ENCODE data around the gene RAB28.

Gene RAB28

GRCh38 chr4:13484122-13484748 is at the start of gene RAB28:
RAB28 (minus strand) TSS chr4:13484340.
- DNase-seq: peak; percentile 83

DNA sequence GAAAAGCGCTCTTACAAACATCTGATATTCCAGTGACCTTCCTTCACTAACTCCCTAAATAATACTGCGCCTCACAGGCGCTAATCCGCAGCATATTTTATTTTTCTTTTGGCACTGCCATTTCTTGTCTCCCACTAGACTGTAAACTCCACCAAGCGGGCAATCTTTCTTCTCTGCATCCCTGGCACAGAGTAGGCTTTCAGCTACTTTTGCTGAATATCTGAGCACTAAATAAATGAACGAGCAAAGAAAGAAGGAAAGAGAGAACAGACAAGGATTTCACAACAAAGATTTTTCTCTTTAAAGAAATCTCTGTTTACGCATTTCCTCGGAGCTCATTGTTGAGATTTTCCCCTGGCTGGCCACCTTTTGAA is 47.5 kb upstream of the RAB28 start:
- DNase-seq: no peak

- DNase-seq: no peak
Observed at GRCh38 chr4:13530823-13531624, 46.9 kb upstream of the RAB28 start.

DNA sequence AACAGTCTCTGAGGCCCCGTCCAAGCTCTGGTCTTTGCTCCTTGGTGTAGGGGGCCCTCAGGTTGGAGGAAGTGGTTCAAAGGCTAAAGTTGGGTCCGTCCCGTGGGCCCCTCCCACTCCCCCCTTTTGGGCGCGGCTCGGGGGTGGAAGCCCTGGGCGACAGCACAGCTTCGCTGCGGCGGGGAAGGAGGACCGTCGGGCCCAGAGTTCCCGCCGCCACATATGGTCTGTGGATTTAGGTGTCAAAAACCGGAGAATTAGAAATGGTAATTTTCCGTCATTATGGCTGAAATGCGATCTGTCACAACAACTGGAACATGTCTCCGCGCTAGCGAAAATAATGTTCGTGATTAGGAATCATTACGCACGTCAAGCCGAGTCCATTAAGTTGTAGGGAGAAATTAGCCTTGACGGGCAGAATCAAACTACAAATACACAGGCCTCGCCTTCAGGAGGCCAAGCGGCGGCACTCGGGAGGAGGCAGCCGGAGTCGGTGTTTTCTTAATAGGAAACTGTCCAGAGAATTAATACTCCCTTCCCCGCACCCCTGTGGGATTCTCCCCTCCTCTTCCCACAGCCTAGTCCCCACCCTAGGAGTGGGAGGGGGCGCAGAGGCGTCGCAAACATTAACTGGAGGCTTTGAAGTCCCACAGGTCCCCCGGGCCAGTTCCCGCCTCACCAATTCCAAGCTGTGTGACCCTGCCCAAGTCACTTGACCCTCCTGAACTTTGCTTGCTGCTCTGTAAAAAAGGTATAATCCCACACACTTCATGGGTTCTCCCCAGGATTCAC is 45.2 kb upstream of the RAB28 start:
- DNase-seq: no peak

- no peak for DNase-seq
Observed at GRCh38 chr4:13528821-13529127, 44.6 kb upstream of the RAB28 start.

DNA sequence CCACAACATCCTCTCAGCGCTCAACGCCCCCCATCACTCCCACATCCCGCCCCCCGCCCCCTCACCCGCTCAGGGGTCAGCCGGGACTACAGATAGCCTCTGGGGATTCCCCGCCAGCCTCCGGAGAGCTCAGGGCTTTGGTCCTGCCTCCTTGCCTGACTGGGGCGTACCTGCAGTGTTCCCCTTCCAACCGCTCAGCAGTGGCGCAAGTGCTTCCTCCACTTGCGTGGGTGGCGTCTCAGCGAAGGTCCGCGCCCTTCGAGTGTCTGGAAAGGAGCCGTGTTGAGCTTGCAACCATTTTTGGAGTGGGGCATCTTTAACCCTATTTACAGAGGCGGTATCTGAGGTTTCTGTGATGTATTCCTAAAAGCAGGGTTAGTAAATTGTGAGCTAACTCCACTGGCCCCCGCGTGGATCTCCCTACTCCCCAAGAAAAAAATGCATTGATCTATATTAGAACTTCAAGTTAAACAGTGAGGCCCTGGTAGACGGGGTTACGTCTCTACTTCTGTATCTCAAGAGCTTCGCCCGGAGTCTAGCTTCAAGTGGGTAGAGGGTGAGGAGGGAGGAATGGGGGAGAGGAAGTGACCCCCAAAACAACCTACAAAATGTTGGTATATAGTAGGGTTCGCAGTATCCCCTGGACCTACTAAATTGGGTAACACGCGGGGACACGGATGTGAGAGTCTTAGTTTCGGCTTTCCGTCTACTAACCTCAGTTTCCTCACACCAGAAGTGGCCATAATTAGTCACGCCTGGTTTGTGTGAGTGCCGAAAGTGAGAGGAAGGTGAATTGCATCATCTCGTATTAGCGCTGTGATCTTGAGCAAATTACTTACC is 44.1 kb upstream of the RAB28 start:
- no peak for DNase-seq

GRCh38 chr4:13527192-13527980 is 43.2 kb upstream of the RAB28 start:
- DNase-seq: no peak

- DNase-seq: no peak
Observed at GRCh38 chr4:13526658-13527057, 42.5 kb upstream of the RAB28 start.

DNA sequence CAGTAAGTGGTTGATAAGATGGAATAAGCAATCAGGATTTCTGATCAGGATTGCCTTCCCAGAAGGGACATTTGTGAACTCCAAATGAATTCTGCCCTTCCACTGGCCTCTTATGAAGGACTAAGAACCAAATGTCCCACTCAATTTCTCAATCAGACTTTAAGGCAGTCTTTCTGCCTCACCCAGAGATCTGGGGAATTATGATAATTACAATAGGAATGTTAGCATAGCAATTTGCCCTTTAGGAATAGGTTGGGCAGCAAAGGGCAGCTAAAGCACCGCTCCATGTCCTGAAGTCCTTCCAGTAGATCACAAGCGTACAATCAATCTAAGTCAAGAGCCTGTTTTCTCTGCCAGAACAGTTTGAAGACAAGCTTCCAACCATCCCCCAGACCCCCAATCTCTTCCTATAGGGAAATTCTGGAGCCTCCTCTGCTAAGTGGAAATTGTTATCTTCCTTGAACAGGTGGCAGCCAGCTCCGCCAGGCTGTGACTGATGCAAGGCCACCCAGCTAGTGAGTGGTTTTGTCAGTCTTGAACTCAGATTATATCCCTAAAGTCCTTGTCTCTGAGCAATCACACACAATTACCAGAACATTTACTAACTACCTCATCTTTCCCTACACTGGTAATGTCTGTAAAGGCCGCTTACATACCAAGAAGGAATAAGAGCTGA is 41.6 kb upstream of the RAB28 start:
- DNase-seq: no peak

DNA sequence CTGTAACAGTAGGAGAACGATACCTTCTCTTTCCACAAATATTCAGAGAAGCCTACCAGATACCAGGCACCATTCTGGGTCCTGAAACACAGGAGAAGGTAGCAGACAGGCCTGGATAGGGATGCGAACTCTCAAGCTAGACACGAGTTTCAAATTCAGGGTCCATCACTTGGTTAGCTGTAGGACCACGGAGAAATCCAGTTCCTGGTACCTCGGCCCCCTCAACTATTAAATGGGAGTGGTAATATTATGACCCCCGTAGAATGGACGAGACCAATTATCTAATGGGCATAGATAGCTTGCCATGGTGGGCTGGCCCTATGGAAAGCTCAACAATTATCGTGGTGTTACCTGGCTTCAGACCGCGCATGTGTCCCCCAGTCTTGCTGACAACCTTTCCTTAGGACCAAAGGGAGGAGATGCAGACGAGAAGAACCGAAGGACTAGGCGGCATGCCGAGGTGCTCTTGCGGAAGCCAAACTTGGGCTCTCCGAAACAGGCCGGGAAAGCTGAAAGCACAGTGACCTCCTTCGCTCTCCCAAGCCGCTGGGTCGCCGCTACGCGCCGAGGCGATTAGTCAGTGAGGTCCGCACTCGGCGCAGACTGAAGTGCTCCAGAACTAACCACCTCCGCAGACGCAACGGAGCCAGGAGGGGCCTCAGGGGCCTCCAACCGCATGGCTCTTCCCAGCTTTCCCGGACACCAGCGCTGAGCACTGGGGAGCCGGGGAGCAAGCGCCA is 40.5 kb upstream of the RAB28 start:
- DNase-seq: no peak

DNA sequence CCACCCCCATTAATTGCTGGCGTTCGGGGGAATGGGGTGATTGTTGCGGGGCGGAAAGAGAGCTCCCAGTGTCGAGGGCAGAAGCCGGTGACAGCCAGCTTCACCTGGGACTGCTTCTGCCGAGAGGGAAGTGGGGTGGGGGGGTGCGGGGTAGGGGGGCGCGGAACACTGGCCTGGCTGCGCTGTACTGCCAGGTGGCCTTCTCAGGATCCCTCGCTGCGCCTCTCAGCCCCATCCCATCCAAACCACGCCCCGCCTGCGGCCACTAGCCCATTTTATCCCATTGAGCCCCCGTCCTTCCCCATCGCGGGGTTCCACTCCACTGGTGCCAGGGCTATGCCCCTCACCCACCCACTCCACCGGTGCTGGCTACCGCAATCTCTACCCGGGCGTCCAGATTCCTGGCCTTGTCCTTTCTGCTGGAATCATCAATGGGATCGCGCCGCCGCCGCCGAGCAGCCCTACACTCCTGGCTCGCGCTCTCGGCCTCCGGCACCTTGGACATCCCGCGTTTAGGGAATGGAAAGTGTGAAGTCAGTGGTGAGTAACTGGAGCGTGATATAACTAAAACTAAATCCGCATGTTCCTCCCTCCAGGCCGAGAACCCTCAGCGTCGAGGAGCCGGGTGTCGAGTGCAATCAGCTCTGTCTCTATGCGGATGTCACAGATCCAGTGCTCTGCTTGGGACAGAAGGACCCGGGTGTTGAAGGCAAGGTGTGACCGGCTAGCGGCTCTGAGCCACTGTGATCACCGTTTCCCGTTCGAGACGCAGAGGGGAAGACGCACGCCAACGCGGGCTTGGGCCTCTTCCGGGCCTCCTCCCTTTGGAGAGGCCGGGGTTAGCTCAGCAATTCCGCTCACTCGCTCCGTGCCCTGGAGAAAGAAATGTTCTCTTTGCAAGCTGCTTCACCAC is 39.7 kb upstream of the RAB28 start:
- DNase-seq: no peak

DNA sequence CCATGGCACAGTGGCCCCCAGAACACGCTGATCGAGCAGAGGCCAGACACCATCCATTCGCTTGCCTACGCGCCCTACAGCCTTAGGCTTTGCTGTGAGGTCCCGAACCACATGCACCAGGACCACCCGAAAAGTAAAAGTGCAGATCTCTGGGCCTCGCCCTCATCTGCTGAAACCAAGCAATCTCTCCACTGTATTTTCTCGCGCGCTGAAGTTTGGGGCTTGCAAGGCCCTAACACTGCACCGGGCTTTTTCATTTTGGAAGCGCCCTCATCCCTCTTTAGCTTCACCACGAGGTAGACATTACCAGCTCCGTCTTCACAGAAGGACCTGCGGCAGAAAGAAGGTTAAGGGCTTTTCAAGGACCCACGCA is 39.0 kb upstream of the RAB28 start:
- DNase-seq: no peak

DNA sequence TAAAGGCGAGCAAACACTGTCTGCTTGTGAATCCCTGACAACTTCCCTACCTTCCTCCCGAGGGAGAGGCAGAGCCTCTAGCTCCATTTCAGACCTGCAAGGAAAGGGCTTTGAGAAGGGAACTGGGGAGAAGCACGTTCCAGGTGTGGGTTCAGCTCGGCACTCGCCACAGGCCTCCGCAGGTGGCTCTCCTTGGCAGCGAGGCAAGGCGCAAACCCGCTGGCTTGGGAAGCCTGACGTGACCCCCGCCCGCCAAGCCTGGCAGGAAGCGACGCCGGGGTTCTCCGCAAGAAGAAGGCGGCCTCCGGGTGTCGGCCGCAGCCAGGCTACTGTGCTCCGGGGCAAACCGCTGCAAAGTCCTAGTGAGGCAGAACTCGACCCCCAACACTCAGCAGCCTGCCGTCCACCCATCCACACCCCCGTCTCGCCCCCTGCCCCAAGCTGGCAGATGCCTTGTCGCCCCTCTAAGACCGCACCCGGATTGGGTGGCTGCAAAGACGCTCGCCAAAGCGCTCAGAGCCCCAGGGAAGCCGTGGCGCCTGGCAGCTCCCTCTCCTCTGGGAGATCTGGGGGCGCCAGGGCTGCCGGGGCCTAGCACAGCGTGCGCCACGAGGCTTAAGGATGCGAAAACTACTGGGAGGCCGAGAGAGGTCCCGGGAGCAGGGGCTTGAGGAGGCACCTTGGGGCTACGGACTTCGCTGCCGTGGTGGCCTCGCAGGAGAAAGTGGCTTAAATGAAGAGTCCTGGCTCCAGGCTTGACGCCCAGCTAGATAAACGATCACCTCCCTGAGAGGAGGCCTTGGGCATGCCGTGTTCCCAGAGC is 38.4 kb upstream of the RAB28 start:
- DNase-seq: no peak

DNA sequence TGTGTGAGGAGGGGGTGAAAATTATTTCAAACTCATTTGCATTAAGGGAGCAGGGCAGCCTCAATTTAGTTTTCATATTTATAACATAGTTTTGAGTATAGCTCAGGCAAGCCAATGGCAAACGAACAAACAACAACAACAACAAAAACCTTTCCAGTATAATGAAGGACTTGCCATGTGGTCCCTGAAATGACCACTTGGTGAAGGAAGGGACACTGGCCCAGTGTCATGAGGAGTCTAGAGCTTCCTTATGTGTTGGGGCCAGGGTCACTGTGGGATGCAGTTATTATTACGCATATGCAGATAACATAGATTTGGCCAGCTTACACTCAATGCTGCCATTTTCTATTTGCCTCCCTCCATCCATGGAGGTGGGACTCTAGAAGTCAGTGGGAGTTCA is 36.9 kb upstream of the RAB28 start:
- DNase-seq: no peak

DNA sequence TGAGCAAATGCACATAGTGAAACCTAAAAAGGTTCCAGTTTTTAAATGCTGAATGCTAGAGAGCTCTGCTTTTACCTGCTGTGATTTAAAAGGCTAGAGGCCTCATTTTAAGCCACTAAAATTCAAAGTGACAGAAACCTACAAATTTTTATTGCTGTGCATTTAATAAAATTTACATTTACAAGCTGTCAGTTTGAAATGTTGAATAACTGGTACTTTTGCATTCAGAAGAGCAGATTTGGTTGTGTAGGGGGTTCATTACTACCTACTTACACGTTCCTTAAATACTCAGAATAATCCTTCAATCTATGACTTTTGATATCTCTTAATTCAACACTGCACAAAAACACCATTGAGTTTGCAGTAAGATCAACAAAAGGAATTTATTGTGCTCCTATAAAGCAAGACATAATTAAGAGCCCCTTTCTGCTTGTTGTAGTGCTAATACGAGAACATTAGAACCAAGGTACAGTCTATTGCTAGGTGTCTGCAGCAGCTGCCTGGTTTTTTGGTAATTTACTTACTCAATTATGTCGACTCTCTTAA is 32.2 kb upstream of the RAB28 start:
- no peak for DNase-seq

DNA sequence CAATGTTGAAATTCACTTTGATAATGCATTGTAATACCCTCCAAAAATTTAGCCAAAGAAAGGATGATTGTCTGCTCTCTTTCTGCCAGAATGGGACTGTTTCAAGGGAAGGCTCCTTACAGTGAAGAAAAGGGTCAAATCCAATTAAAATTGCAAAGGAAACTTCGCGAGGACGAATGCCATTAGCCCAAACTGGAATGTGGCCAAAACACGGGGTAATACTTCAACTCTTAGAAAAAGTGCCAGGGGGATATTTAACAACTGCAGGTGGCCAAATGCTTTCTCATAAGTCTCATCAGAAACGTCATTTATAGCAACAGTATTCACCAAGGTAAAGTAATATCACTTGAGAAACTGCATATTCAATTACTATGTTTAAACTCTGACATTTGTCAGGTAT is 31.1 kb upstream of the RAB28 start:
- peak; percentile 1 for DNase-seq

DNA sequence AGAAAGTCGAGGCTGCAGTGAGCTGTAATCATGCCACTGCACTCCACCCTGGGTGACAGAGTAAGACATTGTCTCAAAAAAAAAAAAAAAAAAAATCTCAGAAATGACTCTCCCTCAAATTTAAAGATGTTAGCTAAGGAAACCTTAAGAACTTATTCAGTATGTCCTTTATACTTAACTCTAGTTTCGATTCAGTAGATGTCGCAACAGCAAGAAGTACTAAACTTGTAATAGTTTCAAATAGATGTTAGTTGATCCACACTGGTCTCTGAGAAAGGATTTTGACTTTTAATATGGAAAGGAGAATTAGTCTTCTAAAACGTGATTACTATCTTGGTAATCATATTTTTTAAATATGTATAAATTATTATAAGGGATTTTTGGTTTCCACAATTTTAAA is 30.6 kb upstream of the RAB28 start:
- no peak for DNase-seq

DNA sequence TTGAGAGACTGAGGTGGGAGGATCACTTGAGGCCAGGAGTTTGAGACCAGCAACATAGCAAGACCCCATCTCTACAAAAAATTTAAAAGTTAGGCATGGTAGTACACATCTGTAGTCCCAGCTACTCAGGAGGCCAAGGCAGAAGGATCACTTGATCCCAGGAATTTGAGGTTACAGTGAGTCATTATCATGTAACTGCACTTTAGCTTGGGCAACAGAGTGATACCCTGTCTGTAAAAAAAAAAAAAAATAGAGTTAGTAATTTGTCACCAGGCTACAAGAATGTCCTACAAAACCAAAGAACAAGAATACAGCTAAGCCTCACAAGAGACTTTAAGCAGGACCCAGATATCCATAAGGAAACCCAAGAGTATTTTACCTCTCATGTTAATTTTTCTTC is 27.0 kb upstream of the RAB28 start:
- no peak for DNase-seq

GRCh38 chr4:13509442-13509841 is 25.3 kb upstream of the RAB28 start:
- no peak for DNase-seq
